ENCODE data around the gene BAX. TPM values are rescaled to one million over a fixed set of nuclear protein-coding genes. Genes with fewer than 3 reads are reported as not detected.

BAX gene
- total and polyA plus RNA-seq, 2 of the 4 experiments (the other 2 are of a cell fraction), result 23.3 to 169 TPM

GRCh38 chr19:48988286-48988685 lies 33.6 kb downstream of the BAX start:
- no peak overlapping the region for H3K9ac ChIP-seq (ENCODE audit: low read depth, low read length)
- no peaks in the 10 kb centered on the region for H3K9me3 ChIP-seq (ENCODE audit: control insufficient read depth, insufficient read depth, low read length)
- peaks cover 24% of the 10 kb centered on the region for H4K20me1 ChIP-seq (ENCODE audit: insufficient read depth, low read length)
- H2BK15ac ChIP-seq (ENCODE audit: low read depth, low read length), result no peak overlapping the region
- no peak overlapping the region for H4K91ac ChIP-seq (ENCODE audit: insufficient read depth, low read depth, low read length)
- BruUV-seq (replicated peaks), result no TSS peak
- no peak for DNase-seq
- intact Hi-C loops (cut with micrococcal nuclease), result no loop called here
- no peak overlapping the region for H2BK20ac ChIP-seq (ENCODE audit: low read depth, low read length)
- no peak for TF ChIP-seq RAD21 (IDR thresholded peaks at IDR 0.05; ENCODE audit: low read length)
- TF ChIP-seq POLR2A (IDR thresholded peaks at IDR 0.05; ENCODE audit: low read depth, low read length), result no peak
- no peak for TF ChIP-seq MAZ (IDR thresholded peaks at IDR 0.05; ENCODE audit: borderline replicate concordance, low read depth, low read length)
- TF ChIP-seq FOS (IDR thresholded peaks at IDR 0.05; ENCODE audit: low read depth, low read length), result no peak
- TF ChIP-seq CHD1 (IDR thresholded peaks at IDR 0.05; ENCODE audit: low read depth, low read length), result no peak
- TF ChIP-seq BHLHE40 (IDR thresholded peaks at IDR 0.05; ENCODE audit: low read depth, low read length), result no peak
- no peak for TF ChIP-seq MXI1 (IDR thresholded peaks at IDR 0.05; ENCODE audit: borderline replicate concordance, low read depth, low read length)
- TF ChIP-seq, protein P1, sequence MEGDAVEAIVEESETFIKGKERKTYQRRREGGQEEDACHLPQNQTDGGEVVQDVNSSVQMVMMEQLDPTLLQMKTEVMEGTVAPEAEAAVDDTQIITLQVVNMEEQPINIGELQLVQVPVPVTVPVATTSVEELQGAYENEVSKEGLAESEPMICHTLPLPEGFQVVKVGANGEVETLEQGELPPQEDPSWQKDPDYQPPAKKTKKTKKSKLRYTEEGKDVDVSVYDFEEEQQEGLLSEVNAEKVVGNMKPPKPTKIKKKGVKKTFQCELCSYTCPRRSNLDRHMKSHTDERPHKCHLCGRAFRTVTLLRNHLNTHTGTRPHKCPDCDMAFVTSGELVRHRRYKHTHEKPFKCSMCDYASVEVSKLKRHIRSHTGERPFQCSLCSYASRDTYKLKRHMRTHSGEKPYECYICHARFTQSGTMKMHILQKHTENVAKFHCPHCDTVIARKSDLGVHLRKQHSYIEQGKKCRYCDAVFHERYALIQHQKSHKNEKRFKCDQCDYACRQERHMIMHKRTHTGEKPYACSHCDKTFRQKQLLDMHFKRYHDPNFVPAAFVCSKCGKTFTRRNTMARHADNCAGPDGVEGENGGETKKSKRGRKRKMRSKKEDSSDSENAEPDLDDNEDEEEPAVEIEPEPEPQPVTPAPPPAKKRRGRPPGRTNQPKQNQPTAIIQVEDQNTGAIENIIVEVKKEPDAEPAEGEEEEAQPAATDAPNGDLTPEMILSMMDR (conservative IDR thresholded peaks at IDR 0.05; ENCODE audit: low read depth, low read length), result no peak
- TF ChIP-seq, protein P2, sequence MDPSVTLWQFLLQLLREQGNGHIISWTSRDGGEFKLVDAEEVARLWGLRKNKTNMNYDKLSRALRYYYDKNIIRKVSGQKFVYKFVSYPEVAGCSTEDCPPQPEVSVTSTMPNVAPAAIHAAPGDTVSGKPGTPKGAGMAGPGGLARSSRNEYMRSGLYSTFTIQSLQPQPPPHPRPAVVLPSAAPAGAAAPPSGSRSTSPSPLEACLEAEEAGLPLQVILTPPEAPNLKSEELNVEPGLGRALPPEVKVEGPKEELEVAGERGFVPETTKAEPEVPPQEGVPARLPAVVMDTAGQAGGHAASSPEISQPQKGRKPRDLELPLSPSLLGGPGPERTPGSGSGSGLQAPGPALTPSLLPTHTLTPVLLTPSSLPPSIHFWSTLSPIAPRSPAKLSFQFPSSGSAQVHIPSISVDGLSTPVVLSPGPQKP (IDR thresholded peaks at IDR 0.05; ENCODE audit: borderline replicate concordance, low read depth, low read length), result no peak
- no peak for TF ChIP-seq SMC3 (IDR thresholded peaks at IDR 0.05; ENCODE audit: low read depth, low read length)
- TF ChIP-seq NFE2L2 (IDR thresholded peaks at IDR 0.05; ENCODE audit: low read depth, low read length), result no peak
- TF ChIP-seq USF2 (IDR thresholded peaks at IDR 0.05; ENCODE audit: low read depth, low read length), result no peak
- no peak for TF ChIP-seq RCOR1 (IDR thresholded peaks at IDR 0.05; ENCODE audit: insufficient replicate concordance, low read length)
- no peak for TF ChIP-seq MAFK (IDR thresholded peaks at IDR 0.05; ENCODE audit: low read depth, low read length)
- H2BK120ac ChIP-seq (ENCODE audit: low read depth, low read length), result no peak overlapping the region
- in situ Hi-C loops (cut with MboI; ENCODE audit: low sequenced_read_pairs), result no loop called here
- H2AK5ac ChIP-seq (ENCODE audit: low read depth, low read length), result no peak overlapping the region
- ATAC-seq (ENCODE audit: low read depth), result no peak
- H3K36me3 ChIP-seq (ENCODE audit: control insufficient read depth, insufficient read depth, low read length), result peaks cover 47% of the 10 kb centered on the region
- dilution Hi-C loops (cut with HindIII; ENCODE audit: low sequenced_read_pairs, unreplicated experiment), result no loop called here
- H4K5ac ChIP-seq (ENCODE audit: low read depth, low read length), result no peak overlapping the region
- H2AFZ ChIP-seq (replicated peaks; ENCODE audit: low read length, poor library complexity), result no peak overlapping the region
- no peak overlapping the region for H3K4me3 ChIP-seq (ENCODE audit: insufficient read depth, low read depth, low read length)
- peaks cover 27 to 75% of the 10 kb centered on the region in 2 experiments for H3K79me1 ChIP-seq (ENCODE audit: low read depth in 1 of 2, low read length in 2 of 2)
- ChIA-PET CTCF (no interaction called here), POLR2A (ENCODE audit: unreplicated experiment) (no interaction called here)
- H3K18ac ChIP-seq (ENCODE audit: low read depth, low read length), result no peak overlapping the region
- no peak overlapping the region for H4K8ac ChIP-seq (ENCODE audit: low read depth in 2 of 2, low read length in 2 of 2)
- H3K27ac ChIP-seq (ENCODE audit: insufficient read depth, low read length), result no peak overlapping the region
- H3K23ac ChIP-seq (ENCODE audit: low read depth, low read length), result no peak overlapping the region
- no peak overlapping the region for H3K56ac ChIP-seq (ENCODE audit: extremely low read depth, insufficient read depth, low read length)
- H3K4me1 ChIP-seq (ENCODE audit: control insufficient read depth, insufficient read depth, low read length), result peaks cover 10% of the 10 kb centered on the region
- H3K4ac ChIP-seq (ENCODE audit: low read depth, low read length), result no peak overlapping the region
- no peak overlapping the region for H3K4me2 ChIP-seq (ENCODE audit: low read depth, low read length)
- 100% methylated on average over 1 of the region's 7 CpGs; no CpG with 5 or more reads in 1 of the 2 experiments for WGBS, 2 experiments (ENCODE audit: extremely low coverage in 2 of 2, insufficient read length in 1 of 2)
- H3K27me3 ChIP-seq (ENCODE audit: control insufficient read depth, insufficient read depth, low read length), result no peaks in the 10 kb centered on the region
- peaks cover 13% of the 10 kb centered on the region for H3K9me1 ChIP-seq (ENCODE audit: insufficient read depth, low read length)
- H3K14ac ChIP-seq (replicated peaks; ENCODE audit: low read depth, low read length), result no peak overlapping the region
- H2AK9ac ChIP-seq (replicated peaks; ENCODE audit: low read depth, low read length, poor library complexity), result no peak overlapping the region
- H2BK5ac ChIP-seq (ENCODE audit: low read depth, low read length, poor library complexity, severe bottlenecking), result no peak overlapping the region

Data from IMR-90 (cell line).